Calu3 (cell line): ENCODE data around the gene PGM5. TPM values are rescaled to one million over a fixed set of nuclear protein-coding genes. Genes with fewer than 3 reads are reported as not detected.

Experiments used
- BruUV-seq: library from RNA; stranded (reverse); fragments of 400-500 nt; replicated peaks from 2 replicates; lab custom pipeline; 2021; lab: Mats Ljungman, UMichigan
- CTCF ChIA-PET: fragments of 300-600 bp; sonication (Branson Sonifier 250); formaldehyde crosslinking; loops from one replicate; lab custom pipeline; 2022; ENCODE audit warnings: antibody characterized with exemption; lab: Charles Lee
- DNase-seq: peaks from one replicate; pipeline ENCODE4 v3.0.0; 2022
- H3K27ac Mint-ChIP-seq: one replicate; pipeline ENCODE4 v1.8.0; 2022; ENCODE audit warnings: mixed read lengths; ENCODE audit not compliant: unreplicated experiment
- H3K27me3 Mint-ChIP-seq: one replicate; pipeline ENCODE4 v1.8.0; 2022; ENCODE audit warnings: mixed read lengths; ENCODE audit not compliant: unreplicated experiment
- H3K36me3 Mint-ChIP-seq: one replicate; pipeline ENCODE4 v1.8.0; 2022; ENCODE audit warnings: mild to moderate bottlenecking, moderate library complexity, mixed read lengths; ENCODE audit not compliant: insufficient read depth, unreplicated experiment
- H3K4me1 Mint-ChIP-seq: one replicate; pipeline ENCODE4 v1.8.0; 2022; ENCODE audit warnings: mild to moderate bottlenecking, low read depth, mixed read lengths; ENCODE audit not compliant: unreplicated experiment
- H3K4me3 Mint-ChIP-seq: one replicate; pipeline ENCODE4 v1.8.0; 2022; ENCODE audit warnings: mild to moderate bottlenecking, low read depth, moderate library complexity, mixed read lengths; ENCODE audit not compliant: unreplicated experiment
- H3K9me3 Mint-ChIP-seq: one replicate; pipeline ENCODE4 v1.8.0; 2022; ENCODE audit warnings: low read depth, mixed read lengths; ENCODE audit not compliant: unreplicated experiment
- CTCF ChIP-seq: fragments of 200-600 bp; IDR thresholded peaks from one replicate; pipeline ENCODE4 v1.8.0; 2022; ENCODE audit warnings: antibody characterized with exemption; ENCODE audit not compliant: unreplicated experiment
- intact Hi-C: fragments of 100-400 bp; cut with micrococcal nuclease; formaldehyde crosslinking; loops from one replicate; pipeline ENCODE4 v1.10.0; 2022; ENCODE audit not compliant: unreplicated experiment
- total RNA-seq: library from RNA; stranded (reverse); gene quantifications from 2 replicates; pipeline ENCODE4 v1.2.3, GENCODE V29; 2022

Gene PGM5
- total RNA-seq, 1 experiment from 2014 or later: 0.87 TPM

GRCh38 chr9:68574150-68574549 lies 217.7 kb downstream of the PGM5 start:
- H3K27me3 Mint-ChIP-seq: peaks cover 14% of the 10 kb centered on the region
- DNase-seq: no peak
- no peaks in the 10 kb centered on the region for H3K9me3 Mint-ChIP-seq
- intact Hi-C loops: no loop called here
- no TSS peak for BruUV-seq
- H3K4me1 Mint-ChIP-seq: no peaks in the 10 kb centered on the region
- no peaks in the 10 kb centered on the region for H3K36me3 Mint-ChIP-seq
- TF ChIP-seq CTCF: no peak
- CTCF ChIA-PET: no interaction called here
- H3K4me3 Mint-ChIP-seq: no peak overlapping the region
- H3K27ac Mint-ChIP-seq: no peak overlapping the region

- Mint-ChIP-seq H3K36me3 (no peaks in the 10 kb centered on the region), H3K27ac (no peak overlapping the region), H3K27me3 (peaks cover 3% of the 10 kb centered on the region), H3K9me3 (peaks cover 3% of the 10 kb centered on the region), H3K4me1 (no peaks in the 10 kb centered on the region), H3K4me3 (no peak overlapping the region)
- no peak for TF ChIP-seq CTCF
- CTCF ChIA-PET: no interaction called here
- intact Hi-C loops: no loop called here
- DNase-seq: no peak
- no TSS peak for BruUV-seq
Observed at GRCh38 chr9:68575817-68576216, 219.4 kb downstream of the PGM5 start.

GRCh38 chr9:68577774-68578591 lies 221.6 kb downstream of the PGM5 start:
- no peaks in the 10 kb centered on the region for H3K4me1 Mint-ChIP-seq
- no peaks in the 10 kb centered on the region for H3K36me3 Mint-ChIP-seq
- H3K27me3 Mint-ChIP-seq: no peaks in the 10 kb centered on the region
- no TSS peak for BruUV-seq
- CTCF ChIA-PET: no interaction called here
- no peak overlapping the region for H3K4me3 Mint-ChIP-seq
- H3K27ac Mint-ChIP-seq: no peak overlapping the region
- intact Hi-C loops: no loop called here
- peaks cover 3% of the 10 kb centered on the region for H3K9me3 Mint-ChIP-seq
- no peak for TF ChIP-seq CTCF
- no peak for DNase-seq

Other genes with a start within 250 kb of the PGM5 start
- gene ZNG1C, start 114.6 kb upstream of the PGM5 start, total RNA-seq: 34.7 and 46.2 TPM in 2 replicates
- 0.95 and 1.2 TPM in 2 replicates for gene FOXD4L3, start 53.7 kb upstream of the PGM5 start, total RNA-seq
- not detected in 2 replicates for gene TMEM252, start 184.3 kb downstream of the PGM5 start, total RNA-seq